ENCODE data around the gene CDH20. TPM values are rescaled to one million over a fixed set of nuclear protein-coding genes. Genes with fewer than 3 reads are reported as not detected.

The CDH20 gene
- total and polyA plus RNA-seq, 5 donors from 2014 or later = 0.06 to 0.25 TPM; not detected in 3

- H3K9me3 ChIP-seq (ENCODE audit: control insufficient read depth in 2 of 2, low read length in 2 of 2) = no peaks in the 10 kb centered on the region
- ATAC-seq (ENCODE audit: low read depth in 2 of 2) = no peak
- H3K4me3 ChIP-seq (ENCODE audit: low read depth, low read length) = no peak overlapping the region
- no peak overlapping the region for H3K27ac ChIP-seq (ENCODE audit: insufficient read depth, low read length, poor library complexity, severe bottlenecking)
- Mint-ChIP-seq H3K9me3 (peaks cover 0 to 5% (median 2%) of the 10 kb centered on the region in 7 donors), H3K36me3 (no peaks in the 10 kb centered on the region), H3K27me3 (peaks cover 23% of the 10 kb centered on the region), H3K4me3 (no peak overlapping the region), H3K27ac (no peak overlapping the region), H3K4me1 (no peaks in the 10 kb centered on the region)
- H3K27me3 ChIP-seq (ENCODE audit: control insufficient read depth, insufficient read depth, low read length) = peaks cover 7% of the 10 kb centered on the region
- H3K36me3 ChIP-seq (ENCODE audit: control insufficient read depth, insufficient read depth, low read length) = no peaks in the 10 kb centered on the region
- no peaks in the 10 kb centered on the region for H3K4me1 ChIP-seq (ENCODE audit: control insufficient read depth, insufficient read depth, low read length, poor library complexity, severe bottlenecking)
- no peak for DNase-seq
These were observed 1.2 kb downstream of the CDH20 start for GRCh38 chr18:61334491-61334850.

- H3K9me3 ChIP-seq (ENCODE audit: control insufficient read depth in 2 of 2, low read length in 2 of 2) = no peaks in the 10 kb centered on the region
- H3K4me1 ChIP-seq (ENCODE audit: control insufficient read depth, insufficient read depth, low read length, poor library complexity, severe bottlenecking) = no peaks in the 10 kb centered on the region
- DNase-seq = no peak
- peaks cover 7% of the 10 kb centered on the region for H3K27me3 ChIP-seq (ENCODE audit: control insufficient read depth, insufficient read depth, low read length)
- peaks cover 0 to 5% (median 2%) of the 10 kb centered on the region in 7 donors for H3K9me3 Mint-ChIP-seq
- no peak overlapping the region for H3K4me3 ChIP-seq (ENCODE audit: low read depth, low read length)
- H3K36me3 ChIP-seq (ENCODE audit: control insufficient read depth, insufficient read depth, low read length) = no peaks in the 10 kb centered on the region
- no peak for ATAC-seq (ENCODE audit: low read depth in 2 of 2)
- H3K27ac ChIP-seq (ENCODE audit: insufficient read depth, low read length, poor library complexity, severe bottlenecking) = no peak overlapping the region
- H3K36me3 Mint-ChIP-seq = no peaks in the 10 kb centered on the region
- H3K27ac Mint-ChIP-seq = no peak overlapping the region
- H3K4me3 Mint-ChIP-seq = no peak overlapping the region
- H3K4me1 Mint-ChIP-seq = no peaks in the 10 kb centered on the region
- peaks cover 23% of the 10 kb centered on the region for H3K27me3 Mint-ChIP-seq
These were observed 1.9 kb downstream of the CDH20 start for GRCh38 chr18:61334951-61335683.

DNA sequence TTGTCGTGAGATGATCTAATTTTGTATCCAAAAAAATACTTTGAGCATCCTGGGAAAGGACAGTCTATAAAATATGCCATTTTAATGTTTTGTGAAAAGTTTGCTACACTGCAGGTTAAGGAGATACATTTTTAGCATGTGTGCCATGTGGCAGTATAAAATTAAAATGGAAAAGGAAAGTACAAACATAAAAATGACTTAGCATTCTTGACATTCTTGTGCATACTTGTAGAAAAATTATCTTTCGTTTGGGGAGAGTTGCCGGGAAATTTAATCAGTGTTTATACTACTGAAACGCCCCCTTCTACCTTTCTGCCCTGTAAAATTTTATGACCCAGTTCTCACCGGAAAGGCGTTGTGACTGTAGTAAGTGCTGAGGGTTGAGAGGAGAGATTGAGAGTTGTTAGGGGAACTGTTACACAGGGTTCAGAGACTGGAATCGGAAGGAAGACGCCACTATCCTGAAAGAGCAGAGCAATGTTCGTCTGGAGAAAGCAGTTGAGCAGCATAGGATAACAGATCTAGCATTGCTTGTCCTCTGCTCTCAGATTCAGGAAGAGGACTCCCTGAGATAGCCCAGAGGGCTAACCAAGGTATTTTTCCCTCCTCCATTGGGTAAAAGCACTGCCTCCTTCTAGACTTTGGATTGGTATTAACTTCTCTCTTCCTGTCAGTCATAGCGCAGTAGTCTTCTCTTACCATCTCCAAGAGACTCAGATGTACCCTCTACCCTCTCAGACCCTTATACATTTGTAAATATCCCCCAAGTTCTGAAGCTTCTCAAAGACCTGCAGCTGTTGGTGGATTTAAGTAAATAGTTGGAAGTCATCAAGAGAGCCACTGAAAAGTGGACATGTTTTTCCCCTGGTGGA, 2.7 kb downstream of the CDH20 start:
- H3K4me3 Mint-ChIP-seq = no peak overlapping the region

DNA sequence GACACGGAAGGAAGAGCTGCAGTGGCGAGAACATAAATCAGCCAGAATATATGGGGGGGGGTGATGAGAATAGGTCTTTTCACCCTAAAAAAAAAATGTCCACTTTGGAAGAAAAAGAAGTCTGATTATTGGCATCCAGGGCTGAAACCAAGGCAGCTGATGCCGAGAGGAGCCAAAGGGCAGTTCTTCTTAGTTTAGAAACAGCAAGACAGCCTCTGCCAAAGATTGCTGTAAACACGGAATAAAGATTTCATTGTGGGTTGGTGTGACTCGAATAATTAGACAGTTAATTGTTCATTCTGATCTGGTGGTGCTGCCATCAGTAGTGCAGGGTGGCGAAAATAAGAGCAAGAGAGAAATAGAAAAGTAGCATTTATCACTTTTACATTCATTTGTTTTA, 3.5 kb downstream of the CDH20 start:
- Mint-ChIP-seq H3K27ac (no peak overlapping the region), H3K27me3 (peaks cover 23% of the 10 kb centered on the region), H3K4me3 (no peak overlapping the region), H3K36me3 (no peaks in the 10 kb centered on the region), H3K9me3 (peaks cover 0 to 5% (median 0%) of the 10 kb centered on the region in 7 donors), H3K4me1 (no peaks in the 10 kb centered on the region)
- Histone ChIP-seq H3K4me1 (ENCODE audit: control insufficient read depth, insufficient read depth, low read length, poor library complexity, severe bottlenecking) (no peaks in the 10 kb centered on the region), H3K27me3 (ENCODE audit: control insufficient read depth, insufficient read depth, low read length) (peaks cover 7% of the 10 kb centered on the region), H3K27ac (ENCODE audit: insufficient read depth, low read length, poor library complexity, severe bottlenecking) (no peak overlapping the region), H3K36me3 (ENCODE audit: control insufficient read depth, insufficient read depth, low read length) (no peaks in the 10 kb centered on the region), H3K4me3 (ENCODE audit: low read depth, low read length) (no peak overlapping the region), H3K9me3 (ENCODE audit: control insufficient read depth in 2 of 2, low read length in 2 of 2) (no peaks in the 10 kb centered on the region)
- ATAC-seq (ENCODE audit: low read depth in 2 of 2) (no peak), DNase-seq (no peak)

More for the DNA sequence above, 2.7 kb downstream of the CDH20 start:
- Histone ChIP-seq H3K4me3 (ENCODE audit: low read depth, low read length) (no peak overlapping the region), H3K27me3 (ENCODE audit: control insufficient read depth, insufficient read depth, low read length) (peaks cover 7% of the 10 kb centered on the region), H3K9me3 (ENCODE audit: control insufficient read depth in 2 of 2, low read length in 2 of 2) (no peaks in the 10 kb centered on the region), H3K36me3 (ENCODE audit: control insufficient read depth, insufficient read depth, low read length) (no peaks in the 10 kb centered on the region), H3K27ac (ENCODE audit: insufficient read depth, low read length, poor library complexity, severe bottlenecking) (no peak overlapping the region), H3K4me1 (ENCODE audit: control insufficient read depth, insufficient read depth, low read length, poor library complexity, severe bottlenecking) (no peaks in the 10 kb centered on the region)
- no peak overlapping the region for H3K27ac Mint-ChIP-seq
- H3K27me3 Mint-ChIP-seq = peaks cover 23% of the 10 kb centered on the region
- ATAC-seq (ENCODE audit: low read depth in 2 of 2) = no peak
- DNase-seq = no peak
- H3K36me3 Mint-ChIP-seq = no peaks in the 10 kb centered on the region
- H3K4me1 Mint-ChIP-seq = no peaks in the 10 kb centered on the region
- peaks cover 0 to 5% (median 0%) of the 10 kb centered on the region in 7 donors for H3K9me3 Mint-ChIP-seq

- peaks cover 0 to 5% (median 0%) of the 10 kb centered on the region in 7 donors for H3K9me3 Mint-ChIP-seq
- Histone ChIP-seq H3K27me3 (ENCODE audit: control insufficient read depth, insufficient read depth, low read length) (peaks cover 7% of the 10 kb centered on the region), H3K9me3 (ENCODE audit: control insufficient read depth in 2 of 2, low read length in 2 of 2) (no peaks in the 10 kb centered on the region), H3K36me3 (ENCODE audit: control insufficient read depth, insufficient read depth, low read length) (no peaks in the 10 kb centered on the region), H3K4me1 (ENCODE audit: control insufficient read depth, insufficient read depth, low read length, poor library complexity, severe bottlenecking) (no peaks in the 10 kb centered on the region), H3K27ac (ENCODE audit: insufficient read depth, low read length, poor library complexity, severe bottlenecking) (no peak overlapping the region), H3K4me3 (ENCODE audit: low read depth, low read length) (no peak overlapping the region)
- no peak overlapping the region for H3K27ac Mint-ChIP-seq
- no peaks in the 10 kb centered on the region for H3K36me3 Mint-ChIP-seq
- DNase-seq = no peak
- H3K4me1 Mint-ChIP-seq = no peaks in the 10 kb centered on the region
- H3K4me3 Mint-ChIP-seq = no peak overlapping the region
- peaks cover 19% of the 10 kb centered on the region for H3K27me3 Mint-ChIP-seq
- no peak for ATAC-seq (ENCODE audit: low read depth in 2 of 2)
These were observed 4.3 kb downstream of the CDH20 start for GRCh38 chr18:61337527-61337926.

DNA sequence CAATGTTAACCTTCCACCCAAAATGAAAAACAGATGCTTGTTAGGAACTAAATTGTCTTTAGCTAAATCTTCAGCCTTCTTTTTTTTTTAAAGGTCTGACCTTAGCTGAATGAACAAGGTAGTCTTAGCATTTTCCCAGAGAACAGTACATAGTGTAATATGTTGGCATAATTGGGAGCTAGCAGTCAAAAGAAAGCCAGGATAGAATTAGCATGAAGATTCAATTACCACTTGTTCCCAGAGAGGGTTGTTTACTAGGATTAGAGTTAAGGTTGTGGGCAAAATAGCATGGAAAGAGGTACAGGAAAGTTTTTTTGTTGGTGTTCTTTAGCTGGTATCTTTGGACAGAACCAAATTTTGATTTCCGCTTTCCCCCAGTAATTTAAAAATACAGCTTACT, 6.9 kb downstream of the CDH20 start:
- no peaks in the 10 kb centered on the region for H3K36me3 Mint-ChIP-seq
- H3K9me3 Mint-ChIP-seq = peaks cover 0 to 2% (median 0%) of the 10 kb centered on the region in 7 donors
- Histone ChIP-seq H3K9me3 (ENCODE audit: control insufficient read depth in 2 of 2, low read length in 2 of 2) (no peaks in the 10 kb centered on the region), H3K4me3 (ENCODE audit: low read depth, low read length) (no peak overlapping the region), H3K27ac (ENCODE audit: insufficient read depth, low read length, poor library complexity, severe bottlenecking) (no peak overlapping the region), H3K27me3 (ENCODE audit: control insufficient read depth, insufficient read depth, low read length) (peaks cover 3% of the 10 kb centered on the region), H3K36me3 (ENCODE audit: control insufficient read depth, insufficient read depth, low read length) (no peaks in the 10 kb centered on the region), H3K4me1 (ENCODE audit: control insufficient read depth, insufficient read depth, low read length, poor library complexity, severe bottlenecking) (no peaks in the 10 kb centered on the region)
- peaks cover 6% of the 10 kb centered on the region for H3K27me3 Mint-ChIP-seq
- no peak for ATAC-seq (ENCODE audit: low read depth in 2 of 2)
- no peak overlapping the region for H3K4me3 Mint-ChIP-seq
- DNase-seq = no peak
- no peak overlapping the region for H3K27ac Mint-ChIP-seq
- H3K4me1 Mint-ChIP-seq = no peaks in the 10 kb centered on the region

- H3K36me3 ChIP-seq (ENCODE audit: control insufficient read depth, insufficient read depth, low read length) = no peaks in the 10 kb centered on the region
- H3K4me3 ChIP-seq (ENCODE audit: low read depth, low read length) = no peak overlapping the region
- H3K27ac ChIP-seq (ENCODE audit: insufficient read depth, low read length, poor library complexity, severe bottlenecking) = no peak overlapping the region
- Mint-ChIP-seq H3K36me3 (no peaks in the 10 kb centered on the region), H3K9me3 (peaks cover 0 to 1% (median 0%) of the 10 kb centered on the region in 7 donors), H3K27me3 (no peaks in the 10 kb centered on the region), H3K4me3 (no peak overlapping the region), H3K4me1 (no peaks in the 10 kb centered on the region), H3K27ac (no peak overlapping the region)
- H3K9me3 ChIP-seq (ENCODE audit: control insufficient read depth in 2 of 2, low read length in 2 of 2) = no peaks in the 10 kb centered on the region
- no peak for ATAC-seq (ENCODE audit: low read depth in 2 of 2)
- no peaks in the 10 kb centered on the region for H3K27me3 ChIP-seq (ENCODE audit: control insufficient read depth, insufficient read depth, low read length)
- DNase-seq = no peak
- H3K4me1 ChIP-seq (ENCODE audit: control insufficient read depth, insufficient read depth, low read length, poor library complexity, severe bottlenecking) = no peaks in the 10 kb centered on the region
These were observed 15.0 kb downstream of the CDH20 start for GRCh38 chr18:61348230-61348629.
